ENCODE data around the gene NBDY. TPM values are rescaled to one million over a fixed set of nuclear protein-coding genes. Genes with fewer than 3 reads are reported as not detected.

Gene NBDY
- total RNA-seq, 2 donors from 2014 or later, result 26.2 to 28.8 TPM

DNA sequence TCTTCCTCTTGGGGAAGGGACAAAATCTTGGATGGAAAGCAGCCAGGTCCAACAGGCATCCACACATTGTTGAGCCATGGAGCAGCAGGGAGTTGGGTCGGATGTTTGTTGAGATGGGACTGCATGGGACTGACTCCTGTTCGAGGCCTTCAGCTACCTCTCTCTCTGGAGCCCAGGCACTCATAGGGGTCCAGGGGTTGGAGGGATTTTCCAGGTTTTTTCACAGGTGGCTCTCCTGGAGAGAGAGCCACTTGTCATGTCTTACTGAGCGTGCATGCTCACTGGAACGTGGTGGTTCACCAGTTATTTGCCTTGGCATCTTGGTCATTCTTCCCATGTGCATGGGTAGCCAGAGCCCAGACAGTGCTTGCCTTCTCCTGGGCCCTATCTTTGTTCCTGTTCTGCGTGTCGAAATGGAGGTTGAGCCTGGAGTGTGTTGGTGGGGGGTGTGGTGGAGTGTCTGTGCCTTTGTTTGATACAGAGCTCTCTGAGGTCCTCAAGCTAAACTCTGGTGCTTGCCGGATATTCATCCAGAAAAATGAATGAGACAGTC lies 60.6 kb downstream of the NBDY start:
- no peaks in the 10 kb centered on the region for H3K4me1 ChIP-seq (replicated peaks)
- H3K27me3 ChIP-seq (replicated peaks; ENCODE audit: insufficient read depth), result no peaks in the 10 kb centered on the region
- H3K27ac ChIP-seq, result no peak overlapping the region
- WGBS, result 81% methylated on average over 7 of the region's 7 CpGs
- intact Hi-C loops (cut with DNase I), result no loop called here
- no peak for TF ChIP-seq POLR2AphosphoS5 (IDR thresholded peaks at IDR 0.05)
- TF ChIP-seq, protein P1, sequence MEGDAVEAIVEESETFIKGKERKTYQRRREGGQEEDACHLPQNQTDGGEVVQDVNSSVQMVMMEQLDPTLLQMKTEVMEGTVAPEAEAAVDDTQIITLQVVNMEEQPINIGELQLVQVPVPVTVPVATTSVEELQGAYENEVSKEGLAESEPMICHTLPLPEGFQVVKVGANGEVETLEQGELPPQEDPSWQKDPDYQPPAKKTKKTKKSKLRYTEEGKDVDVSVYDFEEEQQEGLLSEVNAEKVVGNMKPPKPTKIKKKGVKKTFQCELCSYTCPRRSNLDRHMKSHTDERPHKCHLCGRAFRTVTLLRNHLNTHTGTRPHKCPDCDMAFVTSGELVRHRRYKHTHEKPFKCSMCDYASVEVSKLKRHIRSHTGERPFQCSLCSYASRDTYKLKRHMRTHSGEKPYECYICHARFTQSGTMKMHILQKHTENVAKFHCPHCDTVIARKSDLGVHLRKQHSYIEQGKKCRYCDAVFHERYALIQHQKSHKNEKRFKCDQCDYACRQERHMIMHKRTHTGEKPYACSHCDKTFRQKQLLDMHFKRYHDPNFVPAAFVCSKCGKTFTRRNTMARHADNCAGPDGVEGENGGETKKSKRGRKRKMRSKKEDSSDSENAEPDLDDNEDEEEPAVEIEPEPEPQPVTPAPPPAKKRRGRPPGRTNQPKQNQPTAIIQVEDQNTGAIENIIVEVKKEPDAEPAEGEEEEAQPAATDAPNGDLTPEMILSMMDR (IDR thresholded peaks at IDR 0.05), result no peak
- no peak for TF ChIP-seq POLR2A (IDR thresholded peaks at IDR 0.05)
- DNase-seq (ENCODE audit: low spot score), result no peak
- no peak overlapping the region for H3K4me3 ChIP-seq
- H3K9me3 ChIP-seq, result no peaks in the 10 kb centered on the region
- H3K36me3 ChIP-seq, result no peaks in the 10 kb centered on the region

GRCh38 chrX:56790778-56791177 lies 61.7 kb downstream of the NBDY start:
- Histone ChIP-seq H3K27me3 (replicated peaks; ENCODE audit: insufficient read depth) (no peaks in the 10 kb centered on the region), H3K9me3 (no peaks in the 10 kb centered on the region), H3K36me3 (no peaks in the 10 kb centered on the region), H3K4me3 (no peak overlapping the region), H3K4me1 (replicated peaks) (no peaks in the 10 kb centered on the region), H3K27ac (no peak overlapping the region)
- no peak for DNase-seq (ENCODE audit: low spot score)
- TF ChIP-seq POLR2A (IDR thresholded peaks at IDR 0.05), result no peak
- TF ChIP-seq, protein P1 (IDR thresholded peaks at IDR 0.05), result no peak
- no peak for TF ChIP-seq POLR2AphosphoS5 (IDR thresholded peaks at IDR 0.05)
- 97% methylated on average over 6 of the region's 7 CpGs for WGBS
- intact Hi-C loops (cut with DNase I), result no loop called here

DNA sequence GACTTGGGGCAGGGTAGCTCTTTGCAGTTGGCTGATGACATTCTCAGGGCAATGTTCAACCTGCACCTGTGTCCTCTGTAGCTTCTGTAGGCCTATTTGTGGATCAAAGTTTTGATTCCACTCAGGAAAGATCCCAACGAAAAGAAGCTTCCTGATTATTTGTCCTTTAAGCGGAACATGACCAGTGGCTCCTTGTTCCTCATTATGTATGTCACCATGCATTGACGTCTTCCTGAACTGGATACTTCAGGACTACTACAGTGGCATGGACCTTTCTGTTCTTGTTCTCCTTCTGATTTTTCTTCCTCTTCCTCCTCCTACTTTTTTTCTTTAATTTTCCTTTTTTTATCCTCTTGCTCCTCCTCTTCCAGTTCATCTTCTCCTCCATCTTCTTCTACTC lies 62.4 kb downstream of the NBDY start:
- Histone ChIP-seq H3K4me3 (no peak overlapping the region), H3K9me3 (no peaks in the 10 kb centered on the region), H3K4me1 (replicated peaks) (no peaks in the 10 kb centered on the region), H3K27me3 (replicated peaks; ENCODE audit: insufficient read depth) (no peaks in the 10 kb centered on the region), H3K27ac (no peak overlapping the region), H3K36me3 (no peaks in the 10 kb centered on the region)
- intact Hi-C loops (cut with DNase I), result no loop called here
- 70% methylated on average over 3 of the region's 3 CpGs for WGBS
- DNase-seq (ENCODE audit: low spot score), result no peak
- no peak for TF ChIP-seq POLR2A (IDR thresholded peaks at IDR 0.05)
- TF ChIP-seq, protein P1 (IDR thresholded peaks at IDR 0.05), result no peak

GRCh38 chrX:56792270-56793111 lies 63.4 kb downstream of the NBDY start:
- Histone ChIP-seq H3K9me3 (no peaks in the 10 kb centered on the region), H3K4me1 (replicated peaks) (no peaks in the 10 kb centered on the region), H3K36me3 (no peaks in the 10 kb centered on the region), H3K4me3 (no peak overlapping the region), H3K27me3 (replicated peaks; ENCODE audit: insufficient read depth) (no peaks in the 10 kb centered on the region), H3K27ac (no peak overlapping the region)
- WGBS, result 76% methylated on average over 6 of the region's 8 CpGs
- intact Hi-C loops (cut with DNase I), result no loop called here
- no peak for DNase-seq (ENCODE audit: low spot score)
- TF ChIP-seq, protein P1 (IDR thresholded peaks at IDR 0.05), result no peak
- TF ChIP-seq POLR2A (IDR thresholded peaks at IDR 0.05) (no peak), POLR2AphosphoS5 (IDR thresholded peaks at IDR 0.05) (no peak)

GRCh38 chrX:56793112-56793430 lies 64.0 kb downstream of the NBDY start:
- Histone ChIP-seq H3K4me3 (no peak overlapping the region), H3K4me1 (replicated peaks) (no peaks in the 10 kb centered on the region), H3K36me3 (no peaks in the 10 kb centered on the region), H3K27me3 (replicated peaks; ENCODE audit: insufficient read depth) (no peaks in the 10 kb centered on the region), H3K9me3 (no peaks in the 10 kb centered on the region), H3K27ac (no peak overlapping the region)
- WGBS, result 83% methylated on average over 1 of the region's 1 CpG
- TF ChIP-seq, protein P1 (IDR thresholded peaks at IDR 0.05), result no peak
- no peak for TF ChIP-seq POLR2A (IDR thresholded peaks at IDR 0.05)
- TF ChIP-seq POLR2AphosphoS5 (IDR thresholded peaks at IDR 0.05), result no peak
- intact Hi-C loops (cut with DNase I), result no loop called here
- DNase-seq (ENCODE audit: low spot score), result no peak

Measured in prostate gland (tissue), 2 donors.